B cell (primary cell): ENCODE data around the gene IPO4. TPM values are rescaled to one million over a fixed set of nuclear protein-coding genes. Genes with fewer than 3 reads are reported as not detected.

ENCODE experiments used
- ATAC-seq: fragments of 200-7000 bp; cut with Tn5 transposase; one replicate; pipeline ENCODE4 v1.10.0; 2021; ENCODE audit warnings: low read depth, mild to moderate bottlenecking, moderate number of reproducible peaks, moderate library complexity
- CTCF ChIA-PET: fragments of 350-600 bp; sonication (Branson Sonifier 250); formaldehyde crosslinking; loops from one replicate; lab custom pipeline; 2021; ENCODE audit warnings: antibody characterized with exemption, inconsistent platforms; lab: Charles Lee
- POLR2A ChIA-PET: fragments of 350-600 bp; sonication (Branson Sonifier 250); formaldehyde crosslinking; loops from one replicate; lab custom pipeline; 2021; ENCODE audit warnings: antibody characterized with exemption; lab: Charles Lee
- DNase-seq: peaks from one replicate; pipeline ENCODE4 v3.0.0; 2013
- H2AFZ ChIP-seq: 2 replicates; pipeline ENCODE4 v1.6.1; 2012; ENCODE audit warnings: mild to moderate bottlenecking, low read depth, low read length; ENCODE audit not compliant: insufficient read depth, poor library complexity, severe bottlenecking
- H3K27ac ChIP-seq, 2 donors: 1 replicate in 1 of 2; 2 replicates in 1 of 2; pipeline ENCODE4 v1.5.1; 2012 to 2013; ENCODE audit warnings: low read length in 2 of 2, mild to moderate bottlenecking in 2 of 2, moderate library complexity in 1 of 2
- H3K27me3 ChIP-seq, 4 experiments: fragments of 200-600 bp in 1 of 4; sonication (generic) in 1 of 4; replicated peaks in 1 of 4; 1 replicate in 2 of 4; 2 replicates in 2 of 4; pipeline versions ENCODE4 v1.6.1 to v1.7.0; 2013 to 2016; ENCODE audit warnings: low read length in 3 of 4, mild to moderate bottlenecking in 2 of 4, mixed read lengths in 1 of 4, moderate library complexity in 1 of 4; ENCODE audit not compliant: insufficient read depth in 4 of 4, control insufficient read depth in 3 of 4; ENCODE audit errors: control extremely low read depth in 1 of 4
- H3K36me3 ChIP-seq, 2 experiments: replicated peaks in 1 of 2; 1 replicate in 1 of 2; 2 replicates in 1 of 2; pipeline versions ENCODE4 v1.6.1 to v1.7.1; 2013; ENCODE audit warnings: low read length in 1 of 2; ENCODE audit not compliant: insufficient read depth in 2 of 2, control insufficient read depth in 1 of 2; ENCODE audit errors: control extremely low read depth in 1 of 2, extremely low read depth in 1 of 2
- H3K4me1 ChIP-seq, 2 donors: fragments of 200-600 bp in 1 of 2; sonication (generic) in 1 of 2; 1 replicate in 1 of 2; 2 replicates in 1 of 2; pipeline versions ENCODE4 v1.5.1 to v1.6.1; 2013 to 2017; ENCODE audit warnings: low read length in 2 of 2; ENCODE audit not compliant: control insufficient read depth in 2 of 2, insufficient read depth in 2 of 2
- H3K4me2 ChIP-seq: replicated peaks from 2 replicates; pipeline ENCODE3; 2012; ENCODE audit warnings: mild to moderate bottlenecking, low read depth, low read length; ENCODE audit not compliant: poor library complexity, severe bottlenecking
- H3K4me3 ChIP-seq, 5 experiments: fragments of 200-600 bp in 1 of 5; sonication (generic) in 1 of 5; 1 replicate in 3 of 5; 2 replicates in 2 of 5; pipeline versions ENCODE4 v1.5.1 to v1.7.0; 2011 to 2016; ENCODE audit warnings: low read length in 4 of 5, mild to moderate bottlenecking in 4 of 5, low read depth in 2 of 5, control low read depth in 1 of 5, moderate library complexity in 1 of 5; ENCODE audit not compliant: insufficient read depth in 1 of 5; ENCODE audit errors: control extremely low read depth in 1 of 5, extremely low read depth in 1 of 5
- H3K79me2 ChIP-seq: fragments of 200-600 bp; sonication (generic); one replicate; pipeline ENCODE4 v1.6.0; 2016; ENCODE audit warnings: low read length; ENCODE audit not compliant: control insufficient read depth, insufficient read depth
- H3K9ac ChIP-seq: fragments of 200-600 bp; sonication (generic); 2 replicates; pipeline ENCODE4 v1.6.1; 2017; ENCODE audit warnings: mild to moderate bottlenecking, low read length, moderate library complexity
- H3K9me3 ChIP-seq, 3 donors: one replicate each; pipeline versions ENCODE4 v1.6.1 to v1.7.1; 2013; ENCODE audit warnings: low read length in 2 of 3; ENCODE audit not compliant: control insufficient read depth in 2 of 3, insufficient read depth in 1 of 3; ENCODE audit errors: control extremely low read depth in 1 of 3
- H4K20me1 ChIP-seq: 2 replicates; pipeline ENCODE4 v1.6.0; 2012; ENCODE audit warnings: mild to moderate bottlenecking, low read length; ENCODE audit not compliant: insufficient read depth, control insufficient read depth, poor library complexity, severe bottlenecking
- H3K27ac Mint-ChIP-seq: one replicate; pipeline ENCODE4 v1.8.0; 2021; ENCODE audit warnings: mixed read lengths
- H3K27me3 Mint-ChIP-seq: one replicate; pipeline ENCODE4 v1.8.0; 2021; ENCODE audit warnings: mixed read lengths
- H3K4me1 Mint-ChIP-seq: one replicate; pipeline ENCODE4 v1.8.0; 2021; ENCODE audit warnings: mixed read lengths
- H3K4me3 Mint-ChIP-seq: one replicate; pipeline ENCODE4 v1.8.0; 2021; ENCODE audit warnings: mixed read lengths
- H3K9me3 Mint-ChIP-seq: one replicate; pipeline ENCODE4 v1.8.0; 2022; ENCODE audit warnings: mixed read lengths; ENCODE audit not compliant: insufficient read depth
- EZH2 ChIP-seq: IDR thresholded peaks from 2 replicates; pipeline ENCODE4 v1.6.1; 2012; ENCODE audit warnings: borderline replicate concordance, low read depth, mild to moderate bottlenecking, moderate library complexity, low read length; ENCODE audit not compliant: insufficient read depth, poor library complexity, severe bottlenecking
- WGBS: methylation state at CpG from one replicate; pipeline ENCODE4 v1.1.5; 2013; ENCODE audit warnings: missing lambda C conversion rate; ENCODE audit not compliant: insufficient coverage; 5-methylcytosine and 5-hydroxymethylcytosine counted together
- intact Hi-C: fragments of 100-400 bp; cut with micrococcal nuclease; formaldehyde crosslinking; loops from one replicate; pipeline ENCODE4 v1.10.0; 2022
- polyA plus RNA-seq: library from polyadenylated mRNA; depleted of rRNA; stranded (reverse); fragments of >200 nt; gene quantifications from 2 replicates; pipeline ENCODE4 v1.2.3, GENCODE V29; 2012
- total RNA-seq, 2 donors: library from RNA; stranded (reverse); fragments of 120-200 nt in 1 of 2; gene quantifications; 1 replicate in 1 of 2; 2 replicates in 1 of 2; pipeline versions ENCODE4 v1.2.3 to v1.2.4, GENCODE V29; 2013 to 2022
- TF ChIP-seq, protein P1 (sequence below): fragments of 200-600 bp; IDR thresholded peaks from one replicate; pipeline ENCODE4 v1.8.0; 2022; ENCODE audit warnings: antibody characterized with exemption, mild to moderate bottlenecking

IPO4 gene
- total and polyA plus RNA-seq, 2 donors (not counting 1 experiment from before 2014, with no cell fraction given) = 28.3 to 35.0 TPM

DNA sequence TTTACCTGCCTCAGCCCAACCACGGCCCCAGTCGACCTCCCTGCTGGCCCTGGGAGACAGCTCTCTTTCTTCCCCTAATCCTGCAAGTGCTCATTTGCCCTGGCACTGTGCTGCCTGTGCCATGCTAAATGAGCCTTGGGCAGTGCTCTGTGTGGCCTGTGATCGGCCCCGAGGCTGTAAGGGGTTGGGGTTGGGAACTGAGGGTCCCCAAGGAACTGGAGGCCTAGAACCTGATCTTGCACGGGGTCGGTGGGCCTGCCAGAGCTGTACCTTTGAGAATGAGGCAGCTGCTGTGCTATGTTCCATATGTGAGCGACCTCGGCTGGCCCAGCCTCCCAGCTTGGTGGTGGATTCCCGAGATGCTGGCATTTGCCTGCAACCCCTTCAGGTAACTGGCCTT, 38.6 kb downstream of the IPO4 start:
- POLR2A ChIA-PET = interaction anchor here (0.9 kb wide), 1 partner anchor 11 kb away, joined by 3 read pairs; the partner anchor contains the start of gene IRF9
- H3K36me3 ChIP-seq = peaks cover 2 to 53% of the 10 kb centered on the region in 2 experiments
- no peaks in the 10 kb centered on the region for H3K27me3 Mint-ChIP-seq

More for the DNA sequence above, 38.6 kb downstream of the IPO4 start:
- Histone ChIP-seq H3K4me1 (peaks cover 19 to 30% of the 10 kb centered on the region in 2 donors), H3K27ac (no peak overlapping the region), H4K20me1 (peaks cover 45% of the 10 kb centered on the region), H3K9me3 (no peaks in the 10 kb centered on the region), H3K4me3 (no peak overlapping the region), H3K79me2 (peaks cover 67% of the 10 kb centered on the region), H2AFZ (no peak overlapping the region), H3K4me2 (no peak overlapping the region), H3K27me3 (no peaks in the 10 kb centered on the region), H3K9ac (no peak overlapping the region)
- intact Hi-C loops = no loop called here
- Mint-ChIP-seq H3K4me1 (peaks cover 41% of the 10 kb centered on the region), H3K4me3 (peak overlapping the region; percentile 18), H3K9me3 (no peaks in the 10 kb centered on the region), H3K27ac (no peak overlapping the region)
- TF ChIP-seq, protein P1, sequence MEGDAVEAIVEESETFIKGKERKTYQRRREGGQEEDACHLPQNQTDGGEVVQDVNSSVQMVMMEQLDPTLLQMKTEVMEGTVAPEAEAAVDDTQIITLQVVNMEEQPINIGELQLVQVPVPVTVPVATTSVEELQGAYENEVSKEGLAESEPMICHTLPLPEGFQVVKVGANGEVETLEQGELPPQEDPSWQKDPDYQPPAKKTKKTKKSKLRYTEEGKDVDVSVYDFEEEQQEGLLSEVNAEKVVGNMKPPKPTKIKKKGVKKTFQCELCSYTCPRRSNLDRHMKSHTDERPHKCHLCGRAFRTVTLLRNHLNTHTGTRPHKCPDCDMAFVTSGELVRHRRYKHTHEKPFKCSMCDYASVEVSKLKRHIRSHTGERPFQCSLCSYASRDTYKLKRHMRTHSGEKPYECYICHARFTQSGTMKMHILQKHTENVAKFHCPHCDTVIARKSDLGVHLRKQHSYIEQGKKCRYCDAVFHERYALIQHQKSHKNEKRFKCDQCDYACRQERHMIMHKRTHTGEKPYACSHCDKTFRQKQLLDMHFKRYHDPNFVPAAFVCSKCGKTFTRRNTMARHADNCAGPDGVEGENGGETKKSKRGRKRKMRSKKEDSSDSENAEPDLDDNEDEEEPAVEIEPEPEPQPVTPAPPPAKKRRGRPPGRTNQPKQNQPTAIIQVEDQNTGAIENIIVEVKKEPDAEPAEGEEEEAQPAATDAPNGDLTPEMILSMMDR = no peak
- TF ChIP-seq EZH2 = no peak
- CTCF ChIA-PET = interaction anchor here (1.0 to 1.8 kb wide), 4 partner anchors 11 to 41 kb away, joined by 3 to 14 read pairs (median 6); partner anchors contain the start of genes IRF9 and PSME1
- DNase-seq (no peak), ATAC-seq (no peak)
- WGBS = 99% methylated on average over 9 of the region's 9 CpGs
